Measurements from ENCODE around the gene RPL29. TPM values are rescaled to one million over a fixed set of nuclear protein-coding genes. Genes with fewer than 3 reads are reported as not detected.

RPL29 gene
- total RNA-seq, 1 donor from 2014 or later = 1,532 TPM

DNA sequence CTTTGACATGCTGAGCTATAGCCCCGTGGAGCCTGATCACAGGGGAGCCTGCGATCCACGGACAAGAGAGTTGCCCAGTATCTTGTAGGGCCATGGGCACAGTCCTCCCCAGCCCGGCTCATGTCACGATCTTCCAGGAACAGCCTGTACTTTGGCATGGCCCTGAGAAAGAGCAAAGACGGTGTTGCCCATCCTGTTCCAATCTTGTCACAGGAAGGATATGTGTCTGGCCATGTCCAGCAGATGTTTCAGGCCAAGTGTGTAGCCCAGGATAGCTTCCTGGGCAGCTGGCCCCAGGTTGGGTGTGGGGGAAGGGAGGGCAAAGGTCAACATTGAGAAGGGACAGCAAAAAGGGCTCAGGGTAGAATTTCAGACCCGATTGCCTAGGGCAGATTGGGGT, 17.0 kb upstream of the RPL29 start:
- H3K9me3 ChIP-seq (ENCODE audit: control insufficient read depth in 3 of 3, low read length in 3 of 3) = no peaks in the 10 kb centered on the region
- H3K4me3 ChIP-seq (ENCODE audit: low read length in 3 of 3) = peak overlapping the region; percentile 27 to 52 (median 38)
- no peaks in the 10 kb centered on the region for H3K36me3 ChIP-seq (ENCODE audit: control insufficient read depth in 3 of 3, insufficient read depth in 3 of 3, low read length in 3 of 3)
- peaks cover 37 to 62% (median 59%) of the 10 kb centered on the region in 3 donors for H3K4me1 ChIP-seq (ENCODE audit: control insufficient read depth in 3 of 3, insufficient read depth in 3 of 3, low read length in 3 of 3)
- H3K27ac ChIP-seq (ENCODE audit: low read depth, low read length) = no peak overlapping the region
- no peaks in the 10 kb centered on the region for H3K27me3 ChIP-seq (ENCODE audit: control insufficient read depth in 3 of 3, insufficient read depth in 3 of 3, low read length in 3 of 3)
- H3K9ac ChIP-seq (ENCODE audit: low read depth in 1 of 3, low read length in 3 of 3) = peak overlapping the region in 1 of 3 donors; percentile 20

DNA sequence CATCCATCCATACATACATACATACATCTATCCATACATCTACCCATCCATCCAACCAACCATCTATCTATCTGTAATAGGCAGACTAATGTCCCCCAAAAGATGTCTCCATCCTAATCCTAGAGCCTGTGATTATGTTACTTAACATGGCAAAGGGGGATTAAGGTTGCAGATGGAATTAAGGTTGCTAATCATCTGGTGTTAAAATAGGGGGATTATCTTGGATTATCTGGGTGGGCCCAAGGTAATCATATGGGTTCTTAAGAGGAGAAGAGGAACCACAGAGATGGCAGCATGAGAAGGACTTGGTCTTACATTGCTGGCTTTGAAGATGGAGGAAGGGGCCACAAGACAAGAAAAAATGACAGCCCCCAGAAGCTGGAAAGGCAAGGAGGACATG, 14.7 kb upstream of the RPL29 start:
- Histone ChIP-seq H3K36me3 (ENCODE audit: control insufficient read depth in 3 of 3, insufficient read depth in 3 of 3, low read length in 3 of 3) (no peaks in the 10 kb centered on the region), H3K27me3 (ENCODE audit: control insufficient read depth in 3 of 3, insufficient read depth in 3 of 3, low read length in 3 of 3) (no peaks in the 10 kb centered on the region), H3K4me1 (ENCODE audit: control insufficient read depth in 3 of 3, insufficient read depth in 3 of 3, low read length in 3 of 3) (peaks cover 41 to 61% (median 59%) of the 10 kb centered on the region in 3 donors), H3K9ac (ENCODE audit: low read depth in 1 of 3, low read length in 3 of 3) (no peak overlapping the region), H3K9me3 (ENCODE audit: control insufficient read depth in 3 of 3, low read length in 3 of 3) (no peaks in the 10 kb centered on the region), H3K27ac (ENCODE audit: low read depth, low read length) (no peak overlapping the region), H3K4me3 (ENCODE audit: low read length in 3 of 3) (no peak overlapping the region)

DNA sequence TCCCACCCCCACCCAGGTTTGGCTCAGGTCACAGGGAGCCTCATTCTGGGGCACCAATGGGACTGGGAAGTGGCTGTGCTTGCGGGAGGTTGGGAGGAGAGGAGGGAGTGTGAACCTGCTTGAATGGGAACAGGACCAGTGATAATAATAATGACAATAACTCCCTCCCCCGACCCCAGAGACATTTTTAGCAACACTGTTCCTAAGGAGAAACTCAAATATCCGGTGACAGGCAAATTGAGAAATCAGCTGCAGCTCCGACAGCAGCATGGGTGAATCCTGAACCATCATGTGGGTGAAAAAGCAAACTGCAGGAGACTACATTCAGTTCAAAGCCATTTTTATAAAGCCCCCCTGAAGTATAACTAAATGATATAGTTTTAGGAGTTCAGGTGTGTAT, 11.6 kb upstream of the RPL29 start:
- H3K27me3 ChIP-seq (ENCODE audit: control insufficient read depth in 3 of 3, insufficient read depth in 3 of 3, low read length in 3 of 3) = no peaks in the 10 kb centered on the region
- peaks cover 40 to 45% (median 45%) of the 10 kb centered on the region in 3 donors for H3K4me1 ChIP-seq (ENCODE audit: control insufficient read depth in 3 of 3, insufficient read depth in 3 of 3, low read length in 3 of 3)
- H3K9ac ChIP-seq (ENCODE audit: low read depth in 1 of 3, low read length in 3 of 3) = peak overlapping the region in 1 of 3 donors; percentile 54
- no peak overlapping the region for H3K27ac ChIP-seq (ENCODE audit: low read depth, low read length)
- H3K4me3 ChIP-seq (ENCODE audit: low read length in 3 of 3) = no peak overlapping the region
- H3K9me3 ChIP-seq (ENCODE audit: control insufficient read depth in 3 of 3, low read length in 3 of 3) = no peaks in the 10 kb centered on the region
- H3K36me3 ChIP-seq (ENCODE audit: control insufficient read depth in 3 of 3, insufficient read depth in 3 of 3, low read length in 3 of 3) = no peaks in the 10 kb centered on the region

DNA sequence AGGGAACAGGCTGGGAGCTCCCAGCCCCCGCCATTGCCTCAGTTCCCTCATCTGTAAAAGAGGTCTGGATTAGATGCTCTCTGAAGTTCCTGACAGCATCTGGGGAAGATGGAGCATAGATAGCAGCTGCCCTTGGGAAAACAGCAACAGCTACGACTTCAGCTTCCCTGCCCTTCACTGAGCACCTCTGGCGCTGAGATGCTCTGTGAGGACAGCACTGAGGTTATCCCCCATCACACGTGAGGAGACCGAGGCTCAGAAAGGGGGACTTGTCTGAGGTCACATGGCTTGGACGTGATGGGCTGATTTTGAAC, 11.1 kb upstream of the RPL29 start:
- Histone ChIP-seq H3K27me3 (ENCODE audit: control insufficient read depth in 3 of 3, insufficient read depth in 3 of 3, low read length in 3 of 3) (no peaks in the 10 kb centered on the region), H3K4me3 (ENCODE audit: low read length in 3 of 3) (no peak overlapping the region), H3K36me3 (ENCODE audit: control insufficient read depth in 3 of 3, insufficient read depth in 3 of 3, low read length in 3 of 3) (no peaks in the 10 kb centered on the region), H3K4me1 (ENCODE audit: control insufficient read depth in 3 of 3, insufficient read depth in 3 of 3, low read length in 3 of 3) (peaks cover 37 to 42% (median 42%) of the 10 kb centered on the region in 3 donors), H3K9ac (ENCODE audit: low read depth in 1 of 3, low read length in 3 of 3) (peak overlapping the region in 1 of 3 donors; percentile 33), H3K9me3 (ENCODE audit: control insufficient read depth in 3 of 3, low read length in 3 of 3) (no peaks in the 10 kb centered on the region), H3K27ac (ENCODE audit: low read depth, low read length) (no peak overlapping the region)

DNA sequence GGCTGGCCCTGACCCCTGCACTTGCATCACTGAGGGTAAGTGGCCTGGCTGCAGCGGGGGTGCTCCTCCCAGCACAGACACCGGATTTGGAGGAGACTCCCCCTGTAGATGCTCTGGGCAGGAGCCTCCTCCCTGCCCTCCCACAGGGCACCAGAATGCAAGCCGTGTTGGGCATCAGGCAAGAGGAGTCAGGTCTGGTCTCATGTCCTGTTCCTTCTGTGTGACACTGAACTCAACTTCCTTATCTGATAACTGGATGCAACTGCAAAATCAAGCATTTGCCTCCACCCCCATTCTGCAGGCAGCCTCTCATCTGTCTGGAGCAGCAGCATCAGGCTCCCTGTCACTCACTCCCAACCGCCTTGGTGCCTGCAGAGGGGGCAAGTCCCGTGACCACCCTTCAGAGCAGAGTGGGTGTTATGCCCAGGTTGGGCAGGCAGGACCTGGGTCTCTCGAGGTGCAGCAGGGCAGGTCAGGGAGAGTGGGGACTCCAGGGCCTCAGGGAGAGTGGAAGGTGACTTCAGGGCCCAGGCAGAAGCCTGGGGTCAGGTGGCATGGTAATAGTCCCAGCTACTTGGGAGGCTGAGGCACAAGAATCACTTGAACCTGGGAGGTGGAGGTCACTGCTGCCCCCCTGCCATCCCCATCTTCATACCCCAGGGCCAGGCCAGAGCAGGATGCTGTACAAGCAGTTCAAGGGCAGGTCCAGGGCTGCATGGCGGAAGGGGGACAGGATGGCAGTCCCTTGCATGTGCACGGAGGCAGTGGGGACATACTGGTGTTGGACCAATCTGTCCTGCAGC, 10.5 kb upstream of the RPL29 start:
- Histone ChIP-seq H3K27ac (ENCODE audit: low read depth, low read length) (no peak overlapping the region), H3K4me3 (ENCODE audit: low read length in 3 of 3) (no peak overlapping the region), H3K27me3 (ENCODE audit: control insufficient read depth in 3 of 3, insufficient read depth in 3 of 3, low read length in 3 of 3) (no peaks in the 10 kb centered on the region), H3K9me3 (ENCODE audit: control insufficient read depth in 3 of 3, low read length in 3 of 3) (no peaks in the 10 kb centered on the region), H3K36me3 (ENCODE audit: control insufficient read depth in 3 of 3, insufficient read depth in 3 of 3, low read length in 3 of 3) (no peaks in the 10 kb centered on the region), H3K4me1 (ENCODE audit: control insufficient read depth in 3 of 3, insufficient read depth in 3 of 3, low read length in 3 of 3) (peaks cover 40 to 47% (median 46%) of the 10 kb centered on the region in 3 donors), H3K9ac (ENCODE audit: low read depth in 1 of 3, low read length in 3 of 3) (peak overlapping the region in 1 of 3 donors; percentile 33)

DNA sequence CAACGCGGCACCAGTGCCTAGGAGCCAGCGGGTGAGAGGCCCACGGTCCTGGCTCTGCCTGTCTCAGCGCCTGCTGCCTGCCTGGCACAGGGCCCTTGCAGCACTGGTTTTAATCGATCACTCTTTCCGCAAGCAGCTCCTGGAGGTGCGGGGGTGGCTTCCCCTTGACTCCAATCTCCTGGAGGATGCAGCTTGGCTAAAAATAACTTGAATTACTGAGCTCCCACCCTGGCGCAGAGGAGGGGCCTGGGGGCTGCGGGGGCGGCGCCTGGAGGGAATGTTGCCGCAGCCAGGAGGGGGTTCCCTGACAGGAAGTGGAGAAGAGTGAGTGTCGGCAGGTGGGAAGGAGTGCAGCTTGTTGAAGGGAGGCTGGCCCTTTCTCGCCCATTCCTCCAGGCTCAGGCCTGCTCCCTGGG, 9.9 kb upstream of the RPL29 start:
- Histone ChIP-seq H3K9ac (ENCODE audit: low read depth in 1 of 3, low read length in 3 of 3) (peak overlapping the region in 2 of 3 donors; percentile 51 to 60), H3K27ac (ENCODE audit: low read depth, low read length) (no peak overlapping the region), H3K9me3 (ENCODE audit: control insufficient read depth in 3 of 3, low read length in 3 of 3) (no peaks in the 10 kb centered on the region), H3K36me3 (ENCODE audit: control insufficient read depth in 3 of 3, insufficient read depth in 3 of 3, low read length in 3 of 3) (no peaks in the 10 kb centered on the region), H3K27me3 (ENCODE audit: control insufficient read depth in 3 of 3, insufficient read depth in 3 of 3, low read length in 3 of 3) (no peaks in the 10 kb centered on the region), H3K4me3 (ENCODE audit: low read length in 3 of 3) (peak overlapping the region in 1 of 3 donors; percentile 41), H3K4me1 (ENCODE audit: control insufficient read depth in 3 of 3, insufficient read depth in 3 of 3, low read length in 3 of 3) (peaks cover 40 to 47% (median 46%) of the 10 kb centered on the region in 3 donors)

DNA sequence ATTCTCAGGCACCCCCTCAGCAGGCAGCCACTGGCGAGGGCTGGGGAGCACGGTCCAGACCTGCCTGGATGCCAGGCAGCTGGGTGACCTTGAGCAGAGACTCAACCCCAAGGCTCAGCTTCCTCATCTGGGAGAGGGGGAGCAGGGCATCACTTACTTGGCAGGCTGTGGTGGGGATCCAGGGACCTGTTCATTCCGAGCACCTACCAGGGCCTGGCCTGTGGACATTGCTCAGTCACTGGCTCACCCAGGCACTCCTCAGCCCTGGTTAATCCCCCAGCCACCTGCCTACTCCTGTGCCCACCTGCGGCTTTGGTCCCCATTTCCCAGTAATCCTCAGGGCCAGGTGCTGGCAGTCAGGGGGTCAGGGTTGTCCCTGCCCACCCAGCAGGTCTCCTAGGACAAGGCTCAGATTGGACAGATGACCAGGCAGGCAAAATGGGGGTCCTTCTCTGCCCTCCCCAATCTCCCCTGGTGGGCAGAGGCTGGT, 9.3 kb upstream of the RPL29 start:
- Histone ChIP-seq H3K9ac (ENCODE audit: low read depth in 1 of 3, low read length in 3 of 3) (peak overlapping the region; percentile 2 to 60 (median 51)), H3K27me3 (ENCODE audit: control insufficient read depth in 3 of 3, insufficient read depth in 3 of 3, low read length in 3 of 3) (no peaks in the 10 kb centered on the region), H3K4me1 (ENCODE audit: control insufficient read depth in 3 of 3, insufficient read depth in 3 of 3, low read length in 3 of 3) (peaks cover 40 to 47% (median 46%) of the 10 kb centered on the region in 3 donors), H3K27ac (ENCODE audit: low read depth, low read length) (no peak overlapping the region), H3K9me3 (ENCODE audit: control insufficient read depth in 3 of 3, low read length in 3 of 3) (no peaks in the 10 kb centered on the region), H3K4me3 (ENCODE audit: low read length in 3 of 3) (peak overlapping the region in 1 of 3 donors; percentile 41), H3K36me3 (ENCODE audit: control insufficient read depth in 3 of 3, insufficient read depth in 3 of 3, low read length in 3 of 3) (no peaks in the 10 kb centered on the region)

DNA sequence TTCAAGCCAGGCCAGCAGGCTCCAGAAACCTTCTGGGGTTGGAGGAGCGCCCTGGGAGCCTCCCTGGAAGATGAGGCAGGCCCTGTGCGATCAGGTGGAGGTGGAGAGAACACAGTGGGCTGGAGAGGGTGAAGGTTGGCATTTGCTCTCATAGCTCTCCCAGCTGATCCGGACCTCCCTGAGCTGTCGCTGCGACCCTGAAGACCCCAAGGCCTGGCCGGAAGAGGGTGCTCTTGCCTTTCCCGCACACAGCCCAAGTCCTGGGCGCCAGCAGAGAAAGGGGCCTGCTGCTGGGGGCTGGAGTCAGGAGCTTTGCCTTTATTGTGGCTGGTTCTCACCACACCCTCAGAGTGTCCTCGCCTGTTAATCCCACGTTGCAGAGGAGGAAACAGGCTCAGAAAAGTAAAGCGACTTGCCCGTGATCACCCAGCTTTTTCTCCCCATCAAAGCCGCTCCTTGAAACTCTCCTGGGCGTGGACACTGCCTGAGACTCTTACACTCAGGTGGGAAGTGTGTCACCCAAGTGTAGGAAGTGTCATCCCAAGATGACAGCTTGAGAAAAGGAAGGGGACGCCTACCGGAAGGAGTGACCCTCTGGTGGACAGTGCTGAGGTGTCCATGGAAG, 8.6 kb upstream of the RPL29 start:
- Histone ChIP-seq H3K27me3 (ENCODE audit: control insufficient read depth in 3 of 3, insufficient read depth in 3 of 3, low read length in 3 of 3) (no peaks in the 10 kb centered on the region), H3K4me1 (ENCODE audit: control insufficient read depth in 3 of 3, insufficient read depth in 3 of 3, low read length in 3 of 3) (peaks cover 40 to 47% (median 43%) of the 10 kb centered on the region in 3 donors), H3K9ac (ENCODE audit: low read depth in 1 of 3, low read length in 3 of 3) (peak overlapping the region in 1 of 3 donors; percentile 60), H3K36me3 (ENCODE audit: control insufficient read depth in 3 of 3, insufficient read depth in 3 of 3, low read length in 3 of 3) (no peaks in the 10 kb centered on the region), H3K27ac (ENCODE audit: low read depth, low read length) (no peak overlapping the region), H3K9me3 (ENCODE audit: control insufficient read depth in 3 of 3, low read length in 3 of 3) (no peaks in the 10 kb centered on the region), H3K4me3 (ENCODE audit: low read length in 3 of 3) (peak overlapping the region in 1 of 3 donors; percentile 22)

DNA sequence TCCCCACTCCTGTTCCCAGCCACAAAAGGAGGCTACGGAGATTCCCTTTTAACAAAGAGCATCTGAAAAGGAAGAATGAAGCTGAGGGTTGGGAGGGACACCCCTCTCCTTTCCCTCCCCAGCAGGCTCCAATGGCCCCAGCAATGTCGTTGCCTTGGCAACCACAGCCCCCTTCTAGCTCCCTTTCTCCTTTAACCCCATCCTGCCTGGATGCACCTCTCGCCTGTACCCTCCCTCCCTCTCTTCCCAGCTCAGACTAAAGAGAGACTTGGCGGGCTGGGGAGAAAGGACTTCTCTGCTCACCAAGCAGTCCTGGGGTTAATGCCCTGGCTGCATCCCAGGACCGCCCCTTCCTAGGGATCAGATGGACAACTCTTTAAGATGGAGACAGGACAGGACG, 7.1 kb upstream of the RPL29 start:
- Histone ChIP-seq H3K27me3 (ENCODE audit: control insufficient read depth in 3 of 3, insufficient read depth in 3 of 3, low read length in 3 of 3) (no peaks in the 10 kb centered on the region), H3K4me1 (ENCODE audit: control insufficient read depth in 3 of 3, insufficient read depth in 3 of 3, low read length in 3 of 3) (peaks cover 40 to 46% (median 42%) of the 10 kb centered on the region in 3 donors), H3K27ac (ENCODE audit: low read depth, low read length) (no peak overlapping the region), H3K9me3 (ENCODE audit: control insufficient read depth in 3 of 3, low read length in 3 of 3) (no peaks in the 10 kb centered on the region), H3K4me3 (ENCODE audit: low read length in 3 of 3) (no peak overlapping the region), H3K36me3 (ENCODE audit: control insufficient read depth in 3 of 3, insufficient read depth in 3 of 3, low read length in 3 of 3) (no peaks in the 10 kb centered on the region), H3K9ac (ENCODE audit: low read depth in 1 of 3, low read length in 3 of 3) (no peak overlapping the region)

DNA sequence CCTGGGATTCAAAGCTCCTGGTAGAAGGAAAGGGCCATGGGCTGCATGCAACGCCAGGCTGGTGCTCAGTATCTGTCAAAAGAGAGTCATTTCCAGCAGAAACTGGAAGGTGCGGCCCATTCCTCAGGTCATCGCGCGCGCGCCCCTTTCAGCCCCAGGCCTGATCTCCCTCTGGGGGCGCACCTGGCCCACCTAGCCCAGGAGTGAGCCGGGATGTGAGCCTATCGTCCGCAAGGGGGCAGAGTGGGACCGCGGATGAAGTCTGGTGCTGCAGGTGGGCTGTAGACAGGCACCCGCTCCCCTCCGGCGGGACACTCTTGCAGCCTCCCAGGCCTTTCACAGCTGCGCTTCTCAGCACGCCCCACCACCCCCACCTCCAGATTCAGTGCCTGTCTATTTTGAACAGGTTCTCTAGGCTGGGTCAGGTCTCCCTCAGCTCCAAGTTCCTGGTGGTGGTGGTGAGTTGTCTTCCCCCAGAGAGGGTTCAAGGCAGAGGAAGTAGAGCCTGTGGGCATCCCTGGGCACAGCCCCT, 5.8 kb upstream of the RPL29 start:
- Histone ChIP-seq H3K4me3 (ENCODE audit: low read length in 3 of 3) (no peak overlapping the region), H3K27ac (ENCODE audit: low read depth, low read length) (no peak overlapping the region), H3K9me3 (ENCODE audit: control insufficient read depth in 3 of 3, low read length in 3 of 3) (no peaks in the 10 kb centered on the region), H3K36me3 (ENCODE audit: control insufficient read depth in 3 of 3, insufficient read depth in 3 of 3, low read length in 3 of 3) (no peaks in the 10 kb centered on the region), H3K9ac (ENCODE audit: low read depth in 1 of 3, low read length in 3 of 3) (no peak overlapping the region), H3K27me3 (ENCODE audit: control insufficient read depth in 3 of 3, insufficient read depth in 3 of 3, low read length in 3 of 3) (no peaks in the 10 kb centered on the region), H3K4me1 (ENCODE audit: control insufficient read depth in 3 of 3, insufficient read depth in 3 of 3, low read length in 3 of 3) (peaks cover 28 to 35% (median 31%) of the 10 kb centered on the region in 3 donors)
